ENCODE data around the gene PXN.
"Not testable (repeated sequence)": the region's sequence is repeated elsewhere in the genome, so short reads cannot be mapped to it uniquely, and the experiment has no call there.

Gene PXN

DNA sequence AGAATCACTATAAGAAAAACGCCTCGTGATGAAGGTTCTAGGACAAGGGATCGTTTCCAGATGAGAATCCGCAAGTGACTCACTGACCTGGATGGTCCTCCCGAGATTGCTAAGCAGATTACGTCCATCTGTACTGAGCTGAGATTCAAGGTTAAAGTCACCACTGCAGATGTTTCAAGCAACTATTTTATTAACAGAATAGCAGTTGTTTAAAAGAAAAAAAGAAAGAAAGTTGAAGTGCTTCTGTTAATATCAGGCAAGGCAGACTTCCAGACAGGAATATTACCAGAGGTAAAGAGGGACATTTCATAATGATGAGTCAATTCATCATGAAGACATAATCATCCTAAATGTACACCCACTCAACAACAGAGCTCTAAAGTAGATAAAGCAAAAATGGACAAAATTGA is 17.9 kb downstream of the PXN start:
- DNase-seq (ENCODE audit: insufficient read length) (no peak), FAIRE-seq (no peak)
- TF ChIP-seq TAF1 (IDR thresholded peaks at IDR 0.05; ENCODE audit: borderline replicate concordance, low read depth, low read length) (no peak), POLR2AphosphoS5 (IDR thresholded peaks at IDR 0.05; ENCODE audit: low read depth, low read length) (no peak), POLR2A (IDR thresholded peaks at IDR 0.05; ENCODE audit: low read depth, low read length) (no peak)

DNA sequence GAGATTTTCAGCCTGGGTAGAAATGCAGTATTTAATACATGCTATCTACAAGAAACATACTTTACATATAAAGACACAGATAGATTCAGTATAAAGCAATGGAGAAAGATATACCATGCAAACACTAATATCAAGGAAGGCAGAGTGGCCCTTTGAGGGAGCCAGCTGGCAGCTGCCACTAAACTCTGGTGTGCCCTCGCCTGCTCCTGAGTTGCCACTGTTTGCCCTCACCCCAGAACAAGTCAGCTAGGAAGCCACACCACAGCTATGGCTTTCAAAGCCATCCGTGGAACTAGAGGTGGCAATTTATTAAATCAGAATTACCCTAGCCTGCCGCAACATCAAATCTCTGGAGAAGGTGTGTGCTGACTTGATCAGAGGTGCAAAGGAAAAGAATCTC is 18.3 kb downstream of the PXN start:
- FAIRE-seq (no peak), DNase-seq (ENCODE audit: insufficient read length) (no peak)
- TF ChIP-seq POLR2AphosphoS5 (IDR thresholded peaks at IDR 0.05; ENCODE audit: low read depth, low read length) = no peak
- no peak for TF ChIP-seq TAF1 (IDR thresholded peaks at IDR 0.05; ENCODE audit: borderline replicate concordance, low read depth, low read length)
- no peak for TF ChIP-seq POLR2A (IDR thresholded peaks at IDR 0.05; ENCODE audit: low read depth, low read length)

DNA sequence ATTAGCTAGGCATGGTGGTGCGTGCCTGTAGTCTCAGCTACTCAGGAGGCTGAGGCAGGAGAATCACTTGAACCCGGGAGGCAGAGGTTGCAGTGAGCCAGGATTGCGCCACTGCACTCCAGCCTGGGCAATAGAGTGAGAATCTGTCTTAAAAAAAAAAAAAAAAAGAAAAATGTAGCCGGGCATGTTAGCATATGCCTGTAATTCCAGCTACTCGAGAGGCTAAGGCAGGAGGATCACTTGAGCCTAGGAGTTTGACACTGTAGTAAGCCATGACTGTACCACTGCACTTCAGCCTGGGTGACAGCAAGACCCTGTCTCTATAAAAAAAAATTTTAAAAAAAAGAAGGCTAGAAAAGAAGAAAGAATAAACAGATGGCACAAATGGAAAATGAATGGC is 18.8 kb downstream of the PXN start:
- DNase-seq (ENCODE audit: insufficient read length); FAIRE-seq: not testable (repeated sequence)

DNA sequence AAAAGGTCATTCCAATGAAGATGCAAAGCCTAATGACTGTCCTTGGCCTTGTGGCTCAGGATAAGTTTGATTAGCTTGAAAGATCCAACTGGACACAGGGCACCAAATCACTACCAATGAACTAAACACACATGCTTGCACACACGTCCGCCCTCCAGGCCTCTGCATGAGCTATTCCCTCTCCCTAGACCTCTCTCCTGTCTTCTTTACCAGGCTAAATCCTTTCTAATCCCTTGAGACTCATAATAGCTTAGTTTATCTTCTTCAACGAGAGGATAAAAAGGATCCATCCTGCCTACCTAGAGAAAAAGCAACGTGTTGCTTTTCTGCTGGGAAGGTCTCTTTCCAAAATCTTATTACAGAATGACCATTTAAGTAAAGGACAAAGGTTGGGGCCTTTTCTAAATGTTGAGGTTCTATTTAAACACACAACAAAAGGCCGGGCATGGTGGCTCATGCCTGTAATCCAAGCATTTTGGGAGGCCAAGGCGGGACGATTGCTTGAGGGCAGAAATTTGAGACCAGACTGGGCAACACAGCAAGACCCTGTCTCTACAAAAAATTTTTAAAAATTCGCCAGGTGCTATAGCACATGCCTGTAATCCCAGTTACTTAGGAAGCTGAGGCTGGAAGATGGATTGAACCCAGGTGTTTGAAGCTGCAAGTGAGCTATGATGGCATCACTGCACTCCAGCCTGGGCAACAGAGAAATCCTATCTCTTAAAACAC is 22.4 kb downstream of the PXN start:
- TF ChIP-seq TAF1 (IDR thresholded peaks at IDR 0.05; ENCODE audit: borderline replicate concordance, low read depth, low read length) (no peak), POLR2AphosphoS5 (IDR thresholded peaks at IDR 0.05; ENCODE audit: low read depth, low read length) (no peak), POLR2A (IDR thresholded peaks at IDR 0.05; ENCODE audit: low read depth, low read length) (no peak)
- no peak for DNase-seq (ENCODE audit: insufficient read length)
- no peak for FAIRE-seq

DNA sequence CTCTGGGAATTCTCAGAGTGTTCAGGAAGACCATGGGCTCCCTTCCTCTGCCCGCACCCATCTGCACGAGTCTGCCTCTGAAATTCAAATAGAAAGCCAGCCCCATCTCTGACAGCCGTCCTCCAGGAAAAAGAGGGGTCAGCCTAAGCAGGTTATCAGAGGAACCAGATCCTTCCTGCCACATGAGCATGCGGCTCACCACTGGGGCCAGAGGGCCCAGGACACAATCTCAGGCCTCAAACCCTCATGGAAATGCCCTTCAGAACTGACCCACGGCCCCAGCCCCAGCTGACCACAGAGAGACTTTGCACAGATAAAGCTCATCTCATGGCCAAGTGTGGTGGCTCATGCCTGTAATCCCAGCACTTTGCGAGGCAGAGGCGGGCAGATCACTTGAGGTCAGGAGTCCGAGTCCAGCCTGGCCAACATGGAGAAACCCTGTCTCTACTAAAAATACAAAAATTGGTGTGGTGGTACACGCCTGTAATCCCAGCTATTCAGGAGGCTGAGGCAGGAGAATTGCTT is 23.2 kb downstream of the PXN start:
- DNase-seq (ENCODE audit: insufficient read length) = no peak
- FAIRE-seq = no peak
- TF ChIP-seq POLR2A (IDR thresholded peaks at IDR 0.05; ENCODE audit: low read depth, low read length) = no peak
- no peak for TF ChIP-seq POLR2AphosphoS5 (IDR thresholded peaks at IDR 0.05; ENCODE audit: low read depth, low read length)
- TF ChIP-seq TAF1 (IDR thresholded peaks at IDR 0.05; ENCODE audit: borderline replicate concordance, low read depth, low read length) = no peak

DNA sequence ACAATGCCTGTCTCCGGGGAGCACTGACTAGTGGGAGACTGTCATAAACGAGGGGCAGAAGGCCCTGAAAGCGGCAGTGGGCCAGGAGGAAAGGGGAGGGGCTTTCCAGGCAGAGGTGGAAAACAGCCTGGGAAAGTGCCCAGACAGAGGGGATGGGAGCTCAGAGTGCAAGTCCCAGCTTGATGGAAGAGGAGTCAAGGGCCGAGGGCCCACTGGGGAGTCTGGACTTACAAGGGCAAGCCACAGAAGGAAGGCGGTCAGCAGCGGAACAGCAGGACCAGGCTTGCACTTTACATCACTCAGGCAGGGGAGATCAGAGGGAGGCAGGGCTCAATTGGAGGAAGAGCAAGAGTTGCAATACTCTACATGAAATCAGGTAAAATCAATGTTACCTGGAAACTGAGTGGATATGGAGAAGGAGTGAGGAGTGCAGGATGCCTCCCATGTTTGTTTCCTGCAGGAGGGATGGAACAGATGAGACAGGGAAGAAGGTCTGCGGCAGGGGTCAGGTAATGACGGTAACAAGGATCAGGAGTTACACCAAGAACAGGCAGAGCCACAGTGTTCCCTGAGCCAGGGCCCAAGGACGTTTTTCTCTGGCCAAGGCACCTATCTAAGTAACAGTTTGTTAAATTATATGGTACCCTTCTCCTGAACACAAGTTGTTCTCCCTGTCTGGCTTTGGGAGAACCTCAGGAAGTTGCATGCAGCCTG is 23.8 kb downstream of the PXN start:
- DNase-seq (ENCODE audit: insufficient read length) (no peak), FAIRE-seq (no peak)
- no peak for TF ChIP-seq TAF1 (IDR thresholded peaks at IDR 0.05; ENCODE audit: borderline replicate concordance, low read depth, low read length)
- no peak for TF ChIP-seq POLR2AphosphoS5 (IDR thresholded peaks at IDR 0.05; ENCODE audit: low read depth, low read length)
- no peak for TF ChIP-seq POLR2A (IDR thresholded peaks at IDR 0.05; ENCODE audit: low read depth, low read length)

DNA sequence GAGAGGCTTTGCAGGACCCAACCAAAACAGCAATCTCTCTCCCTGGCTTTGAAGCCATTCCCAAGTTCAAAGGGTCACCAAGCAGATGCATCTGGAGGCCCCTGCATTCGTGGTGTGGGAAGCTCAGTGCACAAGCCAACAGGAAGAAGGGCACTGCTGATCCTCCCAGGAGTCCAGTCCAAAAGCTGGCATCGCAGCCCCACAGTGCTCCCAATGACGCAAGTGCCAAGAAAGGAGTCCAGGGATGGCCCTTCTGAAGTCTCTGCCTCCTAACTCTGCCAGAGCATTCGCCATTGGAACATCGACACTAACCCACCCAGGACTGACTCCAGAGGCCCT is 25.1 kb downstream of the PXN start:
- FAIRE-seq = no peak
- TF ChIP-seq POLR2A (IDR thresholded peaks at IDR 0.05; ENCODE audit: low read depth, low read length) (no peak), POLR2AphosphoS5 (IDR thresholded peaks at IDR 0.05; ENCODE audit: low read depth, low read length) (no peak), TAF1 (IDR thresholded peaks at IDR 0.05; ENCODE audit: borderline replicate concordance, low read depth, low read length) (no peak)

DNA sequence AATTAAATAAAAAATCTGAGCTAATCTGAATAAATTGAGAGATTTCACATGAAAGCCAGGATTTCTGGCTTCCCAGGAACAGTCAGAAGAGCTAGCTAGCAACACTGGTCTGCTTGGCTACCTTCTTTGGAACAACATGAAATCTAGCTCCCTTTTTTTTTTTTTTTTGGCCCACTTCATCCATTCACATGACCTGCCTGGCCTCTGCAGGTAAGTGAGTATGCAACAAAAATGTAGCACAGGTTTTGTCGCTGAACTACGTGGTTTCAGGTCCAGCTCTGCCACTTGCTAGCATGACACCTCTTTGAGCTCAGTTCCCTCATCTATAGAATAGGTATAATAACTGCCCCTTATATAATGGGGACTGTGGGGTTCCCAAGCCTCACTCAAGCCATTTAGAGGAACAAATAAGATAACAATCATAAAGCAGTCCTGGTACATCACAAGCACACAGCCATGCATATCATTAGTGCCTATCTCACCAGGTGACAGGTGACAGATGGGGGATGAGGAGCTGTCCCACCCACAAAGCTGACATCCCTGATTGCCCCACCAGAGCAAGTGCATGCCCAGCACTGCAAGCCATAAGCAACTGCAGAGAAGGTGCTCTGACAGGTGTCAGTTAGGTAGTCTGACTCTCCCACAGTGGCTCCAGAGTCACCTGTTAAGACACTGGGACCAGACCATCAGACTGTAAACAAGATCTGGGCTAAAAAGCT is 25.6 kb downstream of the PXN start:
- FAIRE-seq = no peak
- DNase-seq (ENCODE audit: insufficient read length) = no peak

More for the DNA sequence above, 25.1 kb downstream of the PXN start:
- DNase-seq (ENCODE audit: insufficient read length) = no peak

DNA sequence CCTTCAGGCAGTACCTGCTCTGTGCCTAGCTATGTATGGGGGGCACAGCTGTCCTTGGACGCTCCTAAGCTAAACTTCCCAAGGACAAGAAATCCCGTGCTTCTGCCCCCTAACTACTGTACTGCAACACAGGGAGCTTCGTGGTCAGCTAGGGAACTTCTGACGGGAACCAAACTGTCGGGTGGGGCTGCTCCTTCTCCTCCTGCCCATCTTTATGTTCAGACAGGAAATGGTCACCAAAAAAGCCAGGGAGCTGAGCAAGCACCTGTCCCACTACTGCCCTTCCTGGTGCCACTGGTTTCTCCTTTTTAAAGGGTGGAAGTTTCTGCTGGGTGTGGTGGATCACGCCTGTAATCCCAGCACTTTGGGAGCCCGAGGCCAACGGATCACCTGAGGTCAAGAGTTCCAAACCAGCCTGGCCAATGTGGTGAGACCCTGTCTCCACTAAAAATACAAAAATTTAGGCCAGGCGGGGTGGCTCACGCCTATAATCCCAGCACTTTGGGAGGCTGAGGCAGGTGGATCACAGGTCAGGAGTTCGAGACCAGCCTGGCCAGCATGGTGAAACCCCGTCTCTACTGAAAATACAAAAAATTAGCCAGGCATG is 26.6 kb downstream of the PXN start:
- DNase-seq (ENCODE audit: insufficient read length) (no peak), FAIRE-seq (no peak)

More for the DNA sequence above, 25.6 kb downstream of the PXN start:
- TF ChIP-seq TAF1 (IDR thresholded peaks at IDR 0.05; ENCODE audit: borderline replicate concordance, low read depth, low read length) = no peak
- TF ChIP-seq POLR2AphosphoS5 (IDR thresholded peaks at IDR 0.05; ENCODE audit: low read depth, low read length) = no peak
- no peak for TF ChIP-seq POLR2A (IDR thresholded peaks at IDR 0.05; ENCODE audit: low read depth, low read length)

DNA sequence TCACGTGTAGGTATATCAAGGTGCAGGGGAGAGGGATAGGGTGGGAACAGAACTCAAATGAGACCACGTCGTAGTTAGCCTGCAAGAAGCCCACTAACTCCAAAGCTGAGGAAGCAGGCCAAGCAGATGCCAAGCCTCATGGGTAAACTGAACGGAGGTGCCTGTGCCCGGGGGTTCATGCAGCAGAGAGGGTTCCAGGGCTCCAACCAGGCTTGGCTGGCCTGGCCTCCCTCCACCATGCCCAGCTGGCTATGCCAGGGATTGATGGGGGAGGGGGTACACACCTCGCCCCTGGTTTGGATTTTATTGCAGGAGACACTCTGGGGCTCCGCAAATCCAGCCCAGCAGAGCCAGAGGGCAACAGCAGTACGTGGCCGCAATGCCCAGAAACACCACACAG is 27.3 kb downstream of the PXN start:
- no peak for DNase-seq (ENCODE audit: insufficient read length)
- FAIRE-seq = no peak
- no peak for TF ChIP-seq POLR2AphosphoS5 (IDR thresholded peaks at IDR 0.05; ENCODE audit: low read depth, low read length)
- no peak for TF ChIP-seq POLR2A (IDR thresholded peaks at IDR 0.05; ENCODE audit: low read depth, low read length)
- no peak for TF ChIP-seq TAF1 (IDR thresholded peaks at IDR 0.05; ENCODE audit: borderline replicate concordance, low read depth, low read length)

More for the DNA sequence above, 26.6 kb downstream of the PXN start:
- TF ChIP-seq POLR2AphosphoS5 (IDR thresholded peaks at IDR 0.05; ENCODE audit: low read depth, low read length) (no peak), POLR2A (IDR thresholded peaks at IDR 0.05; ENCODE audit: low read depth, low read length) (no peak), TAF1 (IDR thresholded peaks at IDR 0.05; ENCODE audit: borderline replicate concordance, low read depth, low read length) (no peak)
